NCI-H748 (cell line): Measurements from ENCODE around the gene SLC26A9.
A peak's percentile ranks its signal among the peaks of the same experiment; 100 is the strongest.

ENCODE experiments used
- DNase-seq: peaks from one replicate; lab custom pipeline; 2025; ENCODE audit not compliant: unreplicated experiment; lab: John Stamatoyannopoulos, UW

The SLC26A9 gene

GRCh38 chr1:205927676-205928075, 15.6 kb downstream of the SLC26A9 start:
- DNase-seq, result no peak

GRCh38 chr1:205927247-205927646, 16.0 kb downstream of the SLC26A9 start:
- DNase-seq, result no peak

- no peak for DNase-seq
Observed at GRCh38 chr1:205926636-205927035, 16.6 kb downstream of the SLC26A9 start.

GRCh38 chr1:205926213-205926612, 17.0 kb downstream of the SLC26A9 start:
- no peak for DNase-seq

- DNase-seq, result no peak
Observed at GRCh38 chr1:205925736-205926135, 17.5 kb downstream of the SLC26A9 start.

- no peak for DNase-seq
Observed at GRCh38 chr1:205924460-205924790, 18.8 kb downstream of the SLC26A9 start.

GRCh38 chr1:205923651-205924459, 19.4 kb downstream of the SLC26A9 start:
- DNase-seq, result no peak

- DNase-seq, result no peak
Observed at GRCh38 chr1:205922806-205923205, 20.4 kb downstream of the SLC26A9 start.

GRCh38 chr1:205922314-205922713, 20.9 kb downstream of the SLC26A9 start:
- DNase-seq, result no peak

- no peak for DNase-seq
Observed at GRCh38 chr1:205921570-205921909, 21.7 kb downstream of the SLC26A9 start.

GRCh38 chr1:205920861-205921569, 22.2 kb downstream of the SLC26A9 start:
- DNase-seq, result no peak

GRCh38 chr1:205920159-205920558, 23.1 kb downstream of the SLC26A9 start:
- DNase-seq, result no peak

- peak; percentile 64 for DNase-seq
Observed at GRCh38 chr1:205918955-205919746, 24.1 kb downstream of the SLC26A9 start.

- DNase-seq, result no peak
Observed at GRCh38 chr1:205917466-205918238, 25.6 kb downstream of the SLC26A9 start.

GRCh38 chr1:205916541-205916940, 26.7 kb downstream of the SLC26A9 start:
- DNase-seq, result no peak

- no peak for DNase-seq
Observed at GRCh38 chr1:205915354-205915990, 27.8 kb downstream of the SLC26A9 start.

GRCh38 chr1:205914730-205915129, 28.5 kb downstream of the SLC26A9 start:
- no peak for DNase-seq

GRCh38 chr1:205914155-205914507, 29.1 kb downstream of the SLC26A9 start:
- no peak for DNase-seq

GRCh38 chr1:205913451-205914154, 29.7 kb downstream of the SLC26A9 start:
- DNase-seq, result no peak

- DNase-seq, result peak; percentile 15
Observed at GRCh38 chr1:205907794-205908193, 35.5 kb downstream of the SLC26A9 start.
